ENCODE measurements around the gene ACAP3.
A peak's percentile ranks its signal among the peaks of the same experiment; 100 is the strongest.
"Not testable (repeated sequence)": the region's sequence is repeated elsewhere in the genome, so short reads cannot be mapped to it uniquely, and the experiment has no call there.

ACAP3 gene

DNA sequence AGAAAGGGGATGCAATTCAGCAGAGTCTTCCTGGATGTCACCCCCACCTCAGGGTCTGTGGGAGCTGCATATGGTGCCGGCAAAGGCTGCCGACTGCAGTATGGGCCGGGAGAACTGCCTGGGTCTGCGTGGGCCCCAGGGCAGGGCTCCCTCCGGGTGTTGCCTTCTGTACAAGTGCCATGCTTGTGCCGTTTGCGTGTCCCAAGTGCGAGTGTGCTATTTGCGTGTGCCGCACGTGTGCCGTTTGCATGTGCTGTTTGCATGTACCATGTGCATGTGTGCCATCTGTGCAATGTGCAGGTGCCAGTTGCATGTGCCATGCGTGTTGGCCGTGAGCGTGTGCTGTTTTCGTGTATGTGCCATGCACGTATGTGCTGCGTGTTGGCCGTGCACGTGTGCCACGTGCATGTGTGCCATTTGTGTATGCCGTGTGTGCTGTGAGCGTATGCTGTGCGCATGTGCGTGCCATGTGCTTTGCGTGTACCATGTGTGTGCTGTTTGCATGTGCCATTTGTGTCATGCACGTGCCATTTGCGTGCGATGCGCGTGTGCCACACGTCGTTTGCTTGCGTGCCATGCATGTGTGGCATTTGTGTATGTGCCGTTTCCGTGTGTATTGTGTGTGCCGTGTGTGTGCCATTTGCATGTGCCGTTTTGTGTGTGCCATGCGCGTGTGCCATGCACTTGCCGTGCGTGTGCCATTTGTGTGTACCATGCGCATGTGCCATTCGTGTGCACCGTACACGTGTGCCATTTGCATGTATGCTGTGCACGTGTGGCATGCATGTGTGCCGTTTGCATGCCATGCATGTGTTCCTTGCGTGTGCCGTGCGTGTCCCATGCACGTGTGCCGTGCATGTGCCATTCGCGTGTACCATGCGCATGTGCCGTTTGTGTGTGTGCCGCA is 21.8 kb upstream of the ACAP3 start:
- no peak for DNase-seq

DNA sequence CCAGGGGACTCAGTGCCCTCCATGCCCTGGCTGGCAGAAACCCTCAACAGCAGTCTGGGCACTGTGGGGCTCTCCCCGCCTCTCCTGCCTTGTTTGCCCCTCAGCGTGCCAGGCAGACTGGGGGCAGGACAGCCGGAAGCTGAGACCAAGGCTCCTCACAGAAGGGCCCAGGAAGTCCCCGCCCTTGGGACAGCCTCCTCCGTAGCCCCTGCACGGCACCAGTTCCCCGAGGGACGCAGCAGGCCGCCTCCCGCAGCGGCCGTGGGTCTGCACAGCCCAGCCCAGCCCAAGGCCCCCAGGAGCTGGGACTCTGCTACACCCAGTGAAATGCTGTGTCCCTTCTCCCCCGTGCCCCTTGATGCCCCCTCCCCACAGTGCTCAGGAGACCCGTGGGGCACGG is 20.5 kb upstream of the ACAP3 start:
- DNase-seq: no peak

GRCh38 chr1:1327291-1327690 is 19.6 kb upstream of the ACAP3 start:
- DNase-seq: no peak

- no peak for DNase-seq
Measured at GRCh38 chr1:1326075-1326605, 18.4 kb upstream of the ACAP3 start.

DNA sequence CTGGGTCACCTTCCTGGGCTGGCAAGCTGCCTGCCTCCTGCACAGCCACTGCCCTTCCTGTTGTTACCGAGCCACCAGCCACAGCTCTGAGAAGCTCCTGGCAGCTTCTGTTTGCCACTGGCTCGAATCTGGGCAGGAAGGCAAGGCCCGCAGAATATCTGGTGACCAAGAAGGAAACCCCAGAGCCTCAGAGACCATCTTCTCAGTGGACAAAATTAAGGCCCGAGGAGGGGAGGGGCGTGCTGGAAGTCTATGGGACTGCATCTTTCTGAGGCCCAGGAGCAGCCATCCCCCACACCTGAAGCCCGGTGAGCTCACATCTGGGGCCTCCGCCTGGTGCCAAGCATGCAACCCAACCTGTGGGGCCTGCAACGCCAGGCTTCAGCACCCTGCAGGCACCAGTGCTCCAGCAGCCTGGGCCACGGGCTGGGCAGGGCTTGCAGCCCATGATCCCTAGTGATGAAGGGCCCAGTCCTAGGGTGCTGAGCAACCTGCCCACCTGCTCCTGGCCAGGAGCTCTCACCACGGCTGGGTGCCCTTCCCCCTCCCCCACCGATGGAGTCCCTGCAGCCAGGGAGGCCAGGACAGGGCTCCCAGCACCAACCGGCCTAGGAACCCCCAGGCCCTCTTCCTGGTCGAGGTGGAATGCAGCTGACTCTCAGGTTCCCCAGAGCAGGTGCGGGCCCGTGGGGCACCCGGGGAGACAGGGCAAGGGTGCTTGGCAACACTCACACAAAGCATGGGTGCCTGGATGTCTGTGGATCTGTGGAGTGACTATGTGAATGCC is 17.8 kb upstream of the ACAP3 start:
- no peak for DNase-seq

DNA sequence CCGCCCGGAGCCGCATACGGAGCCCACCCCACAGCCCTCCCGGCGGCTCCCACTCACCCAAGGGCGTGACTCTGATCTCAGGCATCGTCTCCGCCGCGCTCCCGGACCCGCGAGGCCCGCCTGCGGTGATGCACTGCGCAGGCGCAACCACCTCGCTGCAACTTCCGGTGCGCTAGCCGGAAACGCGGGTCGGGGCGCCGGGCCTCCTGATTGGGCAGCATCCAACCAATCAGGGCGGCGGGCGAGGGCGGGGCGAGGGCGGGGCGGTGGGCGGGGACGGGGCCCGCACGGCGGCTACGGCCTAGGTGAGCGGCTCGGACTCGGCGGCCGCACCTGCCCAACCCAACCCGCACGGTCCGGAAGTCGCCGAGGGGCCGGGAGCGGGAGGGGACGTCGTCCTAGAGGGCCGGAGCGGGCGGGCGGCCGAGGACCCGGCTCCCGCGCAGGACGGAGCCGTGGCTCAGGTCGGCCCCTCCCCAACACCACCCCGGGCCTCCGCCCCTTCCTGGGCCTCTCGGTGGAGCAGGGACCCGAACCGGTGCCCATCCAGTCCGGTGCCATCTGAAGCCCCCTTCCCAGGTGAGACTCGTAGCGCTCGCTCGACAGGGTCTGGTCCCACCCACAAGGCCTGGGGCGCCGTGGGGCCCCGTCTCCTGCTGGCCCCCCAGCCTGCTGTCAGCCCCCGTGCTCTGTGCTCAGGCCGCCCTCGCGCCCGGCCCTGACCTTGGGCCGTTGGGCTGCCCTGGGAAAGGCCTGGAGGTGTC is 17.0 kb upstream of the ACAP3 start, which contains the start of the genes CPTP and INTS11:
Gene CPTP (plus strand): TSS at position 279 of the 764 bp plus-strand sequence. CDS start 2,109 bp downstream, outside the sequence.
Gene INTS11 (minus strand): TSS at position 137 of the 764 bp plus-strand sequence. CDS start 52 bp downstream, at position 85.
- peak; percentile 98 for DNase-seq

- no peak for DNase-seq
Measured at GRCh38 chr1:1324084-1324523, 16.4 kb upstream of the ACAP3 start.

- no peak for DNase-seq
Measured at GRCh38 chr1:1322952-1323351, 15.2 kb upstream of the ACAP3 start.

DNA sequence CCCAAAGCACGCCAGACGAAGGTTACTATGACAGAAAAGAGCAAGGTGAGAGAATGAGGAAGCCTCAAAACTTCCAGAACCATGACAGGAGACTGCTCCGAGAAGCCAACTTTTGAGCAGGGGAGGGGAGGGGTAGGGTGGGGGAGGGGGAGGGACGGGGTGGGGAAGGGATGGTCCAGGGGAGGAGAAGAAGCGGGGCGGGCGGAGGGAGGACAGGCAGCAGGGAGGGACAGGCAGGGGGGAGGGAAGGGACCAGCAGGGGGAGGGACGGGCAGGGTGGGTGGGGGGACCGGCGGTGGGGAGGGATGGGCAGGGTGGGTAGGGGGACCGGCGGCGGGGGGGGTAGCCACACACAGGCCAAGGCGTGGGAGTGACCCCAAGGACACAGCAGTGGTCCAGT is 14.7 kb upstream of the ACAP3 start:
- no peak for DNase-seq

DNA sequence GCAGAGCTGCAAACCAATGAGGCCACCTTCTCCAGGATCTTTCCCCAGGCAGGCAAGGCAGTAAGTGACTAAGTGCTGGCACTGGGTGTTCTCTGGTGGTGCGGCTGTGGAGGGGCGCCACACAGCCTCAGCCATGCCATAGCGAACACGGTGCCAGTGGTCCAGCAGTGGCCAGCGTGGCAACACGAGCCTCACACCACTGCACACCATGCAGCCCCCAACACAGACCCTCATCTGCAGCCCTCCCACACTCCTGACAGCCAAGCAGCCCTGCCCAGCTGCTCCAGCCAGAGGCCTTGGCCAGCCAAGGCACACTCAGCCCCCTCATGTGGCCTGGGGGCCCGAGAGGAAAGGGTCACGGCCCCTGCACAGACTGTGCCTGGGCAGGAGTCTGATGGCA is 13.7 kb upstream of the ACAP3 start:
- DNase-seq: no peak

GRCh38 chr1:1320666-1321448 is 13.1 kb upstream of the ACAP3 start:
- no peak for DNase-seq

- no peak for DNase-seq
Measured at GRCh38 chr1:1319646-1319941, 11.9 kb upstream of the ACAP3 start.

DNA sequence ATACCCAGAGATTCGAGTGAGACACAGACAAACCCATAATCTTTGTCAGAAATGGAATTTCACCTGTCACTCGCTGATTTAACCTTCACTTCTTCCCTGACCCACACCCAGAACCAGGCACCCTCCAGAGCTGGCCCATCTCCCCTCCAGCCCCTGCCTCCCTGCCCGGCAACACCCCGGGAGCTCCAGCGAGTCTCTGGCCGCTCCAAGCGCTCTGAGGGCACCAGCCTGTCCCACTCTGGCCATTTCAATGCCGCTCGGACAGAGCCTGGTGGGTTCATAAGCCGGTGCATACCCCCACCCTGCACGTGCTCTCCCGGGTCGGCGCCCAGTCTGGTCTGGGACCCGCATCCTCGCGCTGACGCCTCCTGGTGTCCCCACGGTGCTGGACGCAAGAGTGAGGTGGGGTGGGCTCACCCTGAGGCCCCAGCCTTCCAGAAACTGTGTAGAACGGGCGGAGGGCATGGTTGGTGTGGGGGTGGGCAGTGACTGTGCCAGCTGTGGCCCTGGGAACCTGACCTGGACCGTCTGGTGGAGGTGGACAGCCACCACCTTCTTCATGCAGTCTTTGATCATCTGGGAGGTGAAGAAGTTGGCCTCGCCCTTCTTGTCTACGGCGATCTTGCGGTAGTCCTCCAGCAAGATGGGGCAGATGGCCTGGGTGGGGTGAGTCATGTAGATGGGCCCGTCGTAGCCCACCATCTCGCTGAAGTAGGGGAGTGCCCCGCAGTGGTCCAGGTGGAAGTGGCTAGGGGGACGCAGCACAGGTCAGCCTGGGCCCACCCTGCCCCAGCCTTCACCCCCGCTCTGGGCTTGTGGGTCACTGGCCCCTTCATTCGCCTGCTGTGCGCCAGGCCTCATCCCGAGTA is 11.3 kb upstream of the ACAP3 start:
- DNase-seq: no peak

GRCh38 chr1:1318131-1318652 is 10.5 kb upstream of the ACAP3 start:
- no peak for DNase-seq

- no peak for DNase-seq
Measured at GRCh38 chr1:1317420-1317819, 9.7 kb upstream of the ACAP3 start.

DNA sequence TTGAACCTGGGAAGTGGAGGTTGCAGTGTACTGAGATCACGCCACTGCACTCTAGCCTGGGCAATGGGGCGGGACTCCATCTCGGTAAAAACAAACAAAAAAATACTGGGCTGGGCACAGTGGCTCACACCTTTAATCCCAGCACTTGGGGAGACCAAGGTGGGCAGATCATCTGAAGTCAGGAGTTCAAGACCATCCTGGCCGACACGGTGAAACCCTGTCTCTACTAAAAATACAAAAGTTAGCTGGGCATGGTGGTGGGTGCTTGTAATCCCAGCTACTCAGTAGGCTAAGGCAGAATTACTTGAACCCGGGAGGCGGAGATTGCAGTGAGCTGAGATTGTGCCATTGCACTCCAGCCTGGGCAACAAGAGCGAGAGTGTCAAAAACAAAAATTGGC is 8.5 kb upstream of the ACAP3 start:
- DNase-seq: not testable (repeated sequence)

GRCh38 chr1:1315435-1315954 is 7.8 kb upstream of the ACAP3 start:
- no peak for DNase-seq

- DNase-seq: no peak
Measured at GRCh38 chr1:1314678-1315335, 7.1 kb upstream of the ACAP3 start.

DNA sequence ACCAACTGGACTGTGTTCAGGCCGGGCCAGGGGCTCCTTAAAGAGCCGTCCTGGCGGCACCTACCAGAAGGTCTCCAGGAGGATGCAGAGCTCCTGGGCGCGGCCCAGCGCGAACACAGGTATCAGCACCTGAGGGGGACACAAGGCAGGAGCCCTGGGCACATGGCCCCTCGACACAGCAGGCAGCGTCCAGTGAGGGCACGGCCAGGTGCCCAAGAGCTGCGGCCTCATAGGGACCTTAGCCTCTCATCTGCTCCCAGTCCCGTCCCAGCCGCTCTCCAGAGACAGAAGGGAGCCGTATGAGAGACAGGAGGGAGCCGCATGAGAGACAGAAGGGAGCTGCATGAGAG is 6.5 kb upstream of the ACAP3 start:
- DNase-seq: no peak
